ENCODE results near the gene PPIP5K1. TPM values are rescaled to one million over a fixed set of nuclear protein-coding genes. Genes with fewer than 3 reads are reported as not detected.
A peak's percentile ranks its signal among the peaks of the same experiment; 100 is the strongest.

PPIP5K1 gene
- total RNA-seq, 3 donors from 2014 or later, result 65.2 to 126 (median 87.7) TPM

GRCh38 chr15:43517354-43518196, 72.4 kb downstream of the PPIP5K1 start, which contains the start of gene MAP1A:
MAP1A (plus strand) TSS chr15:43517608; CDS start chr15:43521474, 3,866 bp downstream.
- intact Hi-C loops (cut with DNase I, micrococcal nuclease), result no loop called here

DNA sequence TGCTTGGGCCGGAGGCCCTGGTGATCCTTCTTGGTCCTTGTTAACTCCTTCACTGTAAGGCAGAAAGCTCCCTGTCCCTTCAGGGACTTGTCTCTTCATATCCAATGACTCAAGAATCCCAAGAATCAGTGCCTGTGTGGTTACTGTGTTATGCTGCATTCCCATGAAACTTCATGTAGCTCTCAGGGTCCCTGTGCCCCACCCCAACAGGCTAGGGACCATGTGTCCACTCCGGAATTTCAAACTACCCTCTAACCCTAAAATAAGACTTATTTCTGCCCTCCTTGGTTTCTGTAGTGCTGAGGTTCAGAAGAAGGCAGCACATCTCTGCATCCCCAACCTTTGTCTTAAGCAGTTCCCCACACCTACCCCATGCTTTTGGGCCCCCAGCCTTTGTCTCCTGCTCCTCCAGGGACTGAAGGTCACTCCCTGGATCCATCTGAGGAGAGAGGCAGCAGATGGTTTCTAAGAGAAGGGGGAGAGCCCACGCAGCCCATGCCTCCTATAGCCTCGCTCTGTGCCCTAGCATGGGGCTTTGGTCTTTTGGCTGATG, 73.1 kb downstream of the PPIP5K1 start:
- DNase-seq (no peak), ATAC-seq (no peak)
- Histone ChIP-seq H3K9me3 (no peaks in the 10 kb centered on the region), H3K4me1 (ENCODE audit: low read depth) (peaks cover 4% of the 10 kb centered on the region), H3K4me3 (no peak overlapping the region), H3K36me3 (ENCODE audit: low read depth) (no peaks in the 10 kb centered on the region)
- intact Hi-C loops (cut with DNase I, micrococcal nuclease), result no loop called here
- TF ChIP-seq, protein P1, sequence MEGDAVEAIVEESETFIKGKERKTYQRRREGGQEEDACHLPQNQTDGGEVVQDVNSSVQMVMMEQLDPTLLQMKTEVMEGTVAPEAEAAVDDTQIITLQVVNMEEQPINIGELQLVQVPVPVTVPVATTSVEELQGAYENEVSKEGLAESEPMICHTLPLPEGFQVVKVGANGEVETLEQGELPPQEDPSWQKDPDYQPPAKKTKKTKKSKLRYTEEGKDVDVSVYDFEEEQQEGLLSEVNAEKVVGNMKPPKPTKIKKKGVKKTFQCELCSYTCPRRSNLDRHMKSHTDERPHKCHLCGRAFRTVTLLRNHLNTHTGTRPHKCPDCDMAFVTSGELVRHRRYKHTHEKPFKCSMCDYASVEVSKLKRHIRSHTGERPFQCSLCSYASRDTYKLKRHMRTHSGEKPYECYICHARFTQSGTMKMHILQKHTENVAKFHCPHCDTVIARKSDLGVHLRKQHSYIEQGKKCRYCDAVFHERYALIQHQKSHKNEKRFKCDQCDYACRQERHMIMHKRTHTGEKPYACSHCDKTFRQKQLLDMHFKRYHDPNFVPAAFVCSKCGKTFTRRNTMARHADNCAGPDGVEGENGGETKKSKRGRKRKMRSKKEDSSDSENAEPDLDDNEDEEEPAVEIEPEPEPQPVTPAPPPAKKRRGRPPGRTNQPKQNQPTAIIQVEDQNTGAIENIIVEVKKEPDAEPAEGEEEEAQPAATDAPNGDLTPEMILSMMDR (IDR thresholded peaks at IDR 0.05), result no peak

More at GRCh38 chr15:43517354-43518196, 72.4 kb downstream of the PPIP5K1 start, which contains the start of gene MAP1A:
- no peak within 1 kb of the TSS for H3K4me3 ChIP-seq
- ATAC-seq, result peak; percentile 46
- H3K9me3 ChIP-seq, result no peaks in the 10 kb centered on the region
- no peaks in the 10 kb centered on the region for H3K36me3 ChIP-seq (ENCODE audit: low read depth)
- DNase-seq, result peak in 2 of 3 donors; percentile 23 to 44
- H3K4me1 ChIP-seq (ENCODE audit: low read depth), result peaks cover 4% of the 10 kb centered on the region
- TF ChIP-seq, protein P1 (IDR thresholded peaks at IDR 0.05), result no peak

DNA sequence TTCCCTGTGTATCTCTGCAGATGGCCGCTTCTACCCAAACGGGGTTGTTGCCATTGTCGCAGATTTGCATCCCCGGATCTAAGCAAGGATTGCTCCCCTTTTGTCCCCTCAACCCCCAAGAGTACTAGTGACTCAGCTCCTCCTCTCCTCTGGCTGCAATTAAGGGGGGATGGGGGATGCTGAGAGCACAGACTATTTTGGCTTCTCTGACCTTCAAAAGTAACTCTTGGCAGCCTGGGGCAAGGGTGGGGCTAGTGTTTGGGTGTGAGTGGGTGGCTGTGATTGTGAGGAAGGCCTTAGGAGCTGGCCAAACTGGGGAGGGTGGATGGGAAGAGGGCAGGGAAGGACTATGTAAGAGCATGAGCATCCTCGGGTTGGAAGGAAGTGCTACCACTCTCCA, 73.8 kb downstream of the PPIP5K1 start:
- intact Hi-C loops (cut with DNase I, micrococcal nuclease), result no loop called here
- Histone ChIP-seq H3K36me3 (ENCODE audit: low read depth) (no peaks in the 10 kb centered on the region), H3K4me1 (ENCODE audit: low read depth) (peaks cover 7% of the 10 kb centered on the region), H3K9me3 (no peaks in the 10 kb centered on the region), H3K4me3 (no peak overlapping the region)
- DNase-seq (no peak), ATAC-seq (peak; percentile 4)
- TF ChIP-seq, protein P1 (IDR thresholded peaks at IDR 0.05), result no peak

DNA sequence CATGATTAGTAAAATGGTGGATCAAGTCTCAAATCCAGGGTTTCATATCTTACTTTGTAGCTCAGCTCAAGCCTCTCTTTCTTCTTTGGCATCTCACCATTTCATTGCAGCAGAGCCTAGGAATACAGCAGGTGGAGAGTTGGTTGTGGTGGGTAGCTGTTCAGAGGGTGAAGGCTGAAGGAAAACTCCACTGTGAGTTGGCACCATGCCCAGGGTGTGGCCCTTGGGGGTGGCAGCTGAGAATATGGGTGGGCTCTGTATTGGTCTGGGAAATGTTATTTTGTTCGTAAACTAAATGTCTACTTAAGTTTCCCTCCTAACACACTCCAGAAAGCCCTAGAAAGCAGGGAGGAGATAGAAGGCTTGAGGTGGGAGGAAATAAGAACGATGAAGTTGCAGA, 74.3 kb downstream of the PPIP5K1 start:
- no peak for ATAC-seq
- no peak for DNase-seq
- TF ChIP-seq, protein P1 (IDR thresholded peaks at IDR 0.05), result no peak
- Histone ChIP-seq H3K9me3 (no peaks in the 10 kb centered on the region), H3K4me3 (no peak overlapping the region), H3K36me3 (ENCODE audit: low read depth) (no peaks in the 10 kb centered on the region), H3K4me1 (ENCODE audit: low read depth) (peaks cover 11% of the 10 kb centered on the region)
- intact Hi-C loops (cut with DNase I, micrococcal nuclease), result no loop called here

- intact Hi-C loops (cut with DNase I, micrococcal nuclease), result no loop called here
- TF ChIP-seq, protein P1 (IDR thresholded peaks at IDR 0.05), result no peak
- Histone ChIP-seq H3K4me1 (ENCODE audit: low read depth) (peaks cover 14% of the 10 kb centered on the region), H3K36me3 (ENCODE audit: low read depth) (no peaks in the 10 kb centered on the region), H3K9me3 (no peaks in the 10 kb centered on the region), H3K4me3 (no peak overlapping the region)
- ATAC-seq (no peak), DNase-seq (no peak)
Observed at GRCh38 chr15:43514241-43515057, 75.6 kb downstream of the PPIP5K1 start.
